HAP-1 (cell line): ENCODE data around the gene SLC4A8.

ENCODE experiments used
- DNase-seq, 2 experiments: peaks; one replicate each; pipeline ENCODE4 v3.0.0-alpha.2; 2016 to 2020; ENCODE audit warnings: low spot score in 2 of 2
- H3K27me3 ChIP-seq: fragments of 250-450 bp; sonication (Bioruptor Pico); 2 replicates; pipeline ENCODE4 v1.5.1; 2020; ENCODE audit warnings: low read depth, mild to moderate bottlenecking, moderate library complexity
- H3K36me3 ChIP-seq: fragments of 250-450 bp; sonication (Bioruptor Pico); replicated peaks from 2 replicates; pipeline ENCODE4 v1.5.1; 2020; ENCODE audit warnings: mild to moderate bottlenecking
- H3K4me1 ChIP-seq: fragments of 250-450 bp; sonication (Bioruptor Pico); 2 replicates; pipeline ENCODE4 v1.5.1; 2020; ENCODE audit warnings: mild to moderate bottlenecking
- H3K4me3 ChIP-seq: fragments of 250-450 bp; sonication (Bioruptor Pico); 2 replicates; pipeline ENCODE4 v1.5.1; 2020; ENCODE audit warnings: mild to moderate bottlenecking, moderate library complexity
- H3K9me3 ChIP-seq: fragments of 250-450 bp; sonication (Bioruptor Pico); 2 replicates; pipeline ENCODE4 v1.5.1; 2020; ENCODE audit warnings: mild to moderate bottlenecking, moderate library complexity
- in situ Hi-C: fragments of 300-500 bp; cut with MboI; formaldehyde crosslinking; loops from 3 replicates; pipeline ENCODE4 v1.14.3; 2020; ENCODE audit warnings: low sequenced_read_pairs, inconsistent platforms, mixed read lengths

The SLC4A8 gene

GRCh38 chr12:51534216-51535074 is 109.8 kb downstream of the SLC4A8 start:
- no peak overlapping the region for H3K4me3 ChIP-seq
- H3K27me3 ChIP-seq: peaks cover 6% of the 10 kb centered on the region
- no peaks in the 10 kb centered on the region for H3K9me3 ChIP-seq
- in situ Hi-C loops: no loop called here
- H3K4me1 ChIP-seq: peaks cover 5% of the 10 kb centered on the region
- no peaks in the 10 kb centered on the region for H3K36me3 ChIP-seq
- no peak for DNase-seq

- no peak overlapping the region for H3K4me3 ChIP-seq
- peak; percentile 9 to 28 for DNase-seq
- in situ Hi-C loops: no loop called here
- H3K9me3 ChIP-seq: no peaks in the 10 kb centered on the region
- peaks cover 6% of the 10 kb centered on the region for H3K27me3 ChIP-seq
- H3K36me3 ChIP-seq: no peaks in the 10 kb centered on the region
- H3K4me1 ChIP-seq: peaks cover 5% of the 10 kb centered on the region
Observed at GRCh38 chr12:51536159-51536558, 111.5 kb downstream of the SLC4A8 start.

GRCh38 chr12:51538149-51538548 is 113.5 kb downstream of the SLC4A8 start:
- no peaks in the 10 kb centered on the region for H3K36me3 ChIP-seq
- in situ Hi-C loops: no loop called here

GRCh38 chr12:51538599-51538998 is 114.0 kb downstream of the SLC4A8 start:
- no peaks in the 10 kb centered on the region for H3K4me1 ChIP-seq
- no peak for DNase-seq
- in situ Hi-C loops: no loop called here
- H3K36me3 ChIP-seq: no peaks in the 10 kb centered on the region
- H3K9me3 ChIP-seq: no peaks in the 10 kb centered on the region
- H3K4me3 ChIP-seq: no peak overlapping the region
- H3K27me3 ChIP-seq: peaks cover 4% of the 10 kb centered on the region; the same call in 1 of the 2 replicates

More at GRCh38 chr12:51538149-51538548, 113.5 kb downstream of the SLC4A8 start:
- no peak overlapping the region for H3K4me3 ChIP-seq
- no peak for DNase-seq
- no peaks in the 10 kb centered on the region for H3K9me3 ChIP-seq
- H3K4me1 ChIP-seq: no peaks in the 10 kb centered on the region
- peaks cover 6% of the 10 kb centered on the region for H3K27me3 ChIP-seq

- in situ Hi-C loops: no loop called here
- H3K4me3 ChIP-seq: no peak overlapping the region
- H3K9me3 ChIP-seq: no peaks in the 10 kb centered on the region
- H3K36me3 ChIP-seq: no peaks in the 10 kb centered on the region
- DNase-seq: no peak
- peaks cover 11% of the 10 kb centered on the region for H3K27me3 ChIP-seq
- no peaks in the 10 kb centered on the region for H3K4me1 ChIP-seq
Observed at GRCh38 chr12:51540996-51541395, 116.4 kb downstream of the SLC4A8 start.

GRCh38 chr12:51546097-51546496 is 121.5 kb downstream of the SLC4A8 start:
- Histone ChIP-seq H3K4me3 (no peak overlapping the region), H3K27me3 (peaks cover 9% of the 10 kb centered on the region; the same call in 1 of the 2 replicates), H3K9me3 (no peaks in the 10 kb centered on the region), H3K36me3 (no peaks in the 10 kb centered on the region), H3K4me1 (no peaks in the 10 kb centered on the region)
- DNase-seq: no peak
- in situ Hi-C loops: no loop called here

- Histone ChIP-seq H3K36me3 (no peaks in the 10 kb centered on the region), H3K4me3 (no peak overlapping the region), H3K4me1 (no peaks in the 10 kb centered on the region), H3K9me3 (no peaks in the 10 kb centered on the region), H3K27me3 (peaks cover 11% of the 10 kb centered on the region; the same call in 1 of the 2 replicates)
- no peak for DNase-seq
- in situ Hi-C loops: no loop called here
Observed at GRCh38 chr12:51547606-51548005, 123.0 kb downstream of the SLC4A8 start.

- no peaks in the 10 kb centered on the region for H3K36me3 ChIP-seq
- H3K4me3 ChIP-seq: no peak overlapping the region
- in situ Hi-C loops: no loop called here
- H3K9me3 ChIP-seq: no peaks in the 10 kb centered on the region
- H3K4me1 ChIP-seq: no peaks in the 10 kb centered on the region
- DNase-seq: no peak
- H3K27me3 ChIP-seq: peaks cover 11% of the 10 kb centered on the region; the same call in 1 of the 2 replicates
Observed at GRCh38 chr12:51548241-51548640, 123.6 kb downstream of the SLC4A8 start.

- Histone ChIP-seq H3K27me3 (peaks cover 8% of the 10 kb centered on the region; the same call in 1 of the 2 replicates), H3K4me3 (no peak overlapping the region), H3K4me1 (no peaks in the 10 kb centered on the region), H3K36me3 (no peaks in the 10 kb centered on the region), H3K9me3 (no peaks in the 10 kb centered on the region; the same call in 1 of the 2 replicates)
- no peak for DNase-seq
- in situ Hi-C loops: no loop called here
Observed at GRCh38 chr12:51549637-51550036, 125.0 kb downstream of the SLC4A8 start.
